Adrenal gland (tissue), 5 donors: Measurements from ENCODE around the gene AMOTL2.

Experiments used
- CTCF ChIP-seq, 6 experiments: fragments of 450-650 bp in 4 of 6; fragments of 200-600 bp in 2 of 6; sonication (generic) in 1 of 6; IDR thresholded peaks; 1 replicate in 5 of 6; 2 replicates in 1 of 6; pipeline versions ENCODE4 v1.5.1 to v1.8.0; 2016 to 2021; ENCODE audit warnings: antibody characterized with exemption in 6 of 6, mild to moderate bottlenecking in 2 of 6, moderate library complexity in 1 of 6
- POLR2A ChIP-seq, 2 donors: fragments of 450-650 bp; IDR thresholded peaks; one replicate each; pipeline ENCODE4 v1.6.1; 2017; ENCODE audit warnings: antibody characterized with exemption in 2 of 2, mild to moderate bottlenecking in 2 of 2, moderate library complexity in 1 of 2
- donor health status: DM: no; HTN: no; CAD: no.

GRCh38 chr3:134393074-134393473, 18.8 kb upstream of the AMOTL2 start:
- TF ChIP-seq CTCF (IDR thresholded peaks at IDR 0.05) (no peak), POLR2A (IDR thresholded peaks at IDR 0.05) (no peak)
